WERI-Rb-1 (cell line): ENCODE data around the gene KNTC1.
A peak's percentile ranks its signal among the peaks of the same experiment; 100 is the strongest.
"Not testable (repeated sequence)": the region's sequence is repeated elsewhere in the genome, so short reads cannot be mapped to it uniquely, and the experiment has no call there.

Source experiments
- DNase-seq: peaks from one replicate; pipeline ENCODE4 v3.0.0-alpha.2; 2020
- H3K27ac ChIP-seq: fragments of 250-450 bp; sonication (Bioruptor Pico); 2 replicates; pipeline ENCODE4 v1.5.1; 2020; ENCODE audit warnings: mild to moderate bottlenecking, moderate library complexity
- H3K27me3 ChIP-seq: fragments of 250-450 bp; sonication (Bioruptor Pico); 2 replicates; pipeline ENCODE4 v1.5.1; 2021; ENCODE audit warnings: mild to moderate bottlenecking, low read depth, moderate library complexity; ENCODE audit not compliant: insufficient read depth, severe bottlenecking
- H3K36me3 ChIP-seq: fragments of 250-450 bp; sonication (Bioruptor Pico); 2 replicates; pipeline ENCODE4 v1.5.1; 2020; ENCODE audit warnings: mild to moderate bottlenecking, moderate library complexity
- H3K4me3 ChIP-seq: 2 replicates; pipeline ENCODE4 v1.5.1; 2011; ENCODE audit warnings: low read depth, mild to moderate bottlenecking, control low read depth, low read length
- H3K9me3 ChIP-seq: fragments of 250-450 bp; sonication (Bioruptor Pico); 2 replicates; pipeline ENCODE4 v1.5.1; 2021; ENCODE audit warnings: mild to moderate bottlenecking, moderate library complexity; ENCODE audit not compliant: severe bottlenecking
- CTCF ChIP-seq: IDR thresholded peaks from 2 replicates; pipeline ENCODE4 v1.5.1; 2011; ENCODE audit warnings: low read depth, mild to moderate bottlenecking, control low read depth, inconsistent platforms, low read length

Gene KNTC1

DNA sequence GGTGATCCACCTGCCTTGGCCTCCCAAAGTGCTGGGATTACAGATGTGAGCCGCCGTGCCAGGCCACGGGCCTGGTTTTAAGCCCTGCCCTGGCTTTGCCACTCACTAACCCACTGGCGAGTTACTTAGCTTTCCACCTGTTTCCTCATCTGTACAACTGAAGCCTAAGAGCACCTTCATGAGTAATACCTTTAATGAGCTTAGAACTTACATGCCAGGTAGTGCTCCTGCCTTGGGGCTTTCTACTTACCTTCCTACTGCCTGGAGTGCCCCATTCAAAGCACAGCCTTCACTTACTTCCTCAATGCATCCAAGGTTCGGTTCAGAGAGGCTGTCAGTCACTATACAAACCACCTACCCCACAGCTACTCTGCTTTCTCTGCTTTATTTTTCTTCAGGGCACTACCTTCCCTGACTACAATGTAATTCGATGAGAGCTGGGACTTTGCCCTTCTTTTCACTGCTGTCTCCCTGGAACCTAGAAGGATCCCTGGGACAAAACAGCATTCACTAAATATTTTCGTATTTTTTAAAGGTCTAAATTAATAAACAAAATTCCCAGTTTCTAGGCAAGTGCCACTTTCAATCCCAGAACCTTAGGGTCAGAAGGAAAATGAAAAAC, 40.1 kb upstream of the KNTC1 start:
- Histone ChIP-seq H3K27ac (no peak overlapping the region), H3K36me3 (peaks cover 84% of the 10 kb centered on the region), H3K9me3 (no peaks in the 10 kb centered on the region), H3K27me3 (no peaks in the 10 kb centered on the region), H3K4me3 (no peak overlapping the region)
- no peak for DNase-seq
- TF ChIP-seq CTCF = no peak

GRCh38 chr12:122487807-122488206, 39.2 kb upstream of the KNTC1 start:
- peaks cover 86% of the 10 kb centered on the region for H3K36me3 ChIP-seq

GRCh38 chr12:122489038-122489437, 38.0 kb upstream of the KNTC1 start:
- Histone ChIP-seq H3K36me3 (peaks cover 84% of the 10 kb centered on the region), H3K4me3 (no peak overlapping the region), H3K9me3 (no peaks in the 10 kb centered on the region), H3K27ac (no peak overlapping the region), H3K27me3 (no peaks in the 10 kb centered on the region)
- no peak for TF ChIP-seq CTCF
- no peak for DNase-seq

More at GRCh38 chr12:122487807-122488206, 39.2 kb upstream of the KNTC1 start:
- not testable (repeated sequence) for H3K4me3 ChIP-seq, DNase-seq, H3K27ac ChIP-seq, H3K9me3 ChIP-seq, H3K27me3 ChIP-seq

DNA sequence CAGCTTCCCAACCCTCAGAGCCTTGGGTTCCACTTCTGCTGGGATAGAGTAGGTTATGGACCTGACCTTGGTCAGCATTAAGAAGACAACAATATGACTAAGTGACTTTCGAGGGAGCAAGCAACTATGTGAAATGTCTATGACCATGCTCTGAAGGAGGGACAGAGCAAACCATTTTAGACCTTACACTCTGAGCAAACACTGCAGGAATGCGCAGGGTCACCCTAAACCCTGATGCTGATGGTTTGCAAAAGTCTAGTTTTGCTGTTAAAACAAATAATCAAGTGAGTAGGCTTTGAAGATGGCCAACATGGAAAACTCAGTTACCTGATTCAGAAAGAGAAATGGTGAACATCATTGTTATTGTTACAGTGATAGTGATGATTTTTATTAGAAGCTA, 35.1 kb upstream of the KNTC1 start:
- Histone ChIP-seq H3K9me3 (no peaks in the 10 kb centered on the region), H3K27ac (no peak overlapping the region), H3K4me3 (no peak overlapping the region), H3K27me3 (no peaks in the 10 kb centered on the region), H3K36me3 (peaks cover 81% of the 10 kb centered on the region)
- no peak for TF ChIP-seq CTCF
- no peak for DNase-seq

- H3K36me3 ChIP-seq = peaks cover 77% of the 10 kb centered on the region
- H3K27ac ChIP-seq, H3K9me3 ChIP-seq, H3K27me3 ChIP-seq, DNase-seq, H3K4me3 ChIP-seq: not testable (repeated sequence)
These were observed 33.8 kb upstream of the KNTC1 start for GRCh38 chr12:122493222-122493621.

GRCh38 chr12:122495258-122495657, 31.8 kb upstream of the KNTC1 start:
- Histone ChIP-seq H3K36me3 (peaks cover 59% of the 10 kb centered on the region), H3K27ac (no peak overlapping the region), H3K9me3 (no peaks in the 10 kb centered on the region), H3K4me3 (no peak overlapping the region), H3K27me3 (no peaks in the 10 kb centered on the region)
- TF ChIP-seq CTCF = no peak
- DNase-seq = no peak

GRCh38 chr12:122499991-122500684, 26.9 kb upstream of the KNTC1 start:
- H3K4me3 ChIP-seq = peak overlapping the region; percentile 95
- no peak for TF ChIP-seq CTCF
- H3K27ac ChIP-seq = peak overlapping the region; percentile 95
- H3K27me3 ChIP-seq = no peaks in the 10 kb centered on the region
- H3K9me3 ChIP-seq = no peaks in the 10 kb centered on the region
- peaks cover 44% of the 10 kb centered on the region for H3K36me3 ChIP-seq
- peak; percentile 59 for DNase-seq
